ENCODE measurements around the gene CYCS. TPM values are rescaled to one million over a fixed set of nuclear protein-coding genes. Genes with fewer than 3 reads are reported as not detected.
"Not testable (repeated sequence)": the region's sequence is repeated elsewhere in the genome, so short reads cannot be mapped to it uniquely, and the experiment has no call there.

Gene CYCS
- total RNA-seq, 1 donor from 2014 or later, result 70.7 TPM

GRCh38 chr7:25167262-25167843, 42.3 kb upstream of the CYCS start:
- no peaks in the 10 kb centered on the region for H3K27me3 ChIP-seq (ENCODE audit: control insufficient read depth, insufficient read depth, low read length)
- DNase-seq (ENCODE audit: low read depth), result no peak
- no peak for TF ChIP-seq CTCF (IDR thresholded peaks at IDR 0.05; ENCODE audit: insufficient read depth, low read length, poor library complexity, severe bottlenecking)
- H3K4me3 ChIP-seq (ENCODE audit: low read depth, low read length), result no peak overlapping the region
- no peaks in the 10 kb centered on the region for H3K36me3 ChIP-seq (ENCODE audit: control insufficient read depth, insufficient read depth, low read length)

GRCh38 chr7:25159983-25160596, 35.0 kb upstream of the CYCS start:
- not testable (repeated sequence) for H3K4me3 ChIP-seq (ENCODE audit: low read depth, low read length); H3K27me3 ChIP-seq (ENCODE audit: control insufficient read depth, insufficient read depth, low read length); DNase-seq (ENCODE audit: low read depth); H3K36me3 ChIP-seq (ENCODE audit: control insufficient read depth, insufficient read depth, low read length)
- TF ChIP-seq CTCF (IDR thresholded peaks at IDR 0.05; ENCODE audit: insufficient read depth, low read length, poor library complexity, severe bottlenecking), result peak; percentile 37

GRCh38 chr7:25158966-25159365, 33.9 kb upstream of the CYCS start:
- Histone ChIP-seq H3K4me3 (ENCODE audit: low read depth, low read length) (no peak overlapping the region), H3K27me3 (ENCODE audit: control insufficient read depth, insufficient read depth, low read length) (no peaks in the 10 kb centered on the region), H3K36me3 (ENCODE audit: control insufficient read depth, insufficient read depth, low read length) (no peaks in the 10 kb centered on the region)
- no peak for TF ChIP-seq CTCF (IDR thresholded peaks at IDR 0.05; ENCODE audit: insufficient read depth, low read length, poor library complexity, severe bottlenecking)
- no peak for DNase-seq (ENCODE audit: low read depth)

GRCh38 chr7:25151773-25152172, 26.7 kb upstream of the CYCS start:
- Histone ChIP-seq H3K4me3 (ENCODE audit: low read depth, low read length) (no peak overlapping the region), H3K36me3 (ENCODE audit: control insufficient read depth, insufficient read depth, low read length) (no peaks in the 10 kb centered on the region), H3K27me3 (ENCODE audit: control insufficient read depth, insufficient read depth, low read length) (no peaks in the 10 kb centered on the region)
- no peak for TF ChIP-seq CTCF (IDR thresholded peaks at IDR 0.05; ENCODE audit: insufficient read depth, low read length, poor library complexity, severe bottlenecking)
- DNase-seq (ENCODE audit: low read depth), result no peak

GRCh38 chr7:25149836-25150235, 24.8 kb upstream of the CYCS start:
- H3K36me3 ChIP-seq (ENCODE audit: control insufficient read depth, insufficient read depth, low read length), result no peaks in the 10 kb centered on the region
- no peak for TF ChIP-seq CTCF (IDR thresholded peaks at IDR 0.05; ENCODE audit: insufficient read depth, low read length, poor library complexity, severe bottlenecking)
- H3K4me3 ChIP-seq (ENCODE audit: low read depth, low read length), result no peak overlapping the region
- H3K27me3 ChIP-seq (ENCODE audit: control insufficient read depth, insufficient read depth, low read length), result no peaks in the 10 kb centered on the region
- DNase-seq (ENCODE audit: low read depth), result no peak

All from kidney epithelial cell (primary cell).